Chondrocyte (in vitro differentiated cells): Measurements from ENCODE around the gene OSBPL6. TPM values are rescaled to one million over a fixed set of nuclear protein-coding genes. Genes with fewer than 3 reads are reported as not detected.
"Not testable (repeated sequence)": the region's sequence is repeated elsewhere in the genome, so short reads cannot be mapped to it uniquely, and the experiment has no call there.

Experiments used
- DNase-seq: peaks from one replicate; pipeline ENCODE4 v3.0.0; 2021; ENCODE audit warnings: mixed read lengths, low spot score
- H3K27ac Mint-ChIP-seq: one replicate; pipeline ENCODE4 v1.8.0; 2021; ENCODE audit warnings: mild to moderate bottlenecking, moderate library complexity, mixed read lengths; ENCODE audit not compliant: unreplicated experiment
- H3K27me3 Mint-ChIP-seq: 2 replicates; pipeline ENCODE4 v1.8.0; 2021; ENCODE audit warnings: low read depth, mixed read lengths
- H3K36me3 Mint-ChIP-seq: 2 replicates; pipeline ENCODE4 v1.8.0; 2021; ENCODE audit warnings: low read depth, mixed read lengths
- H3K4me1 Mint-ChIP-seq: 2 replicates; pipeline ENCODE4 v1.8.0; 2021; ENCODE audit warnings: low read depth, mild to moderate bottlenecking, mixed read lengths
- H3K4me3 Mint-ChIP-seq: one replicate; pipeline ENCODE4 v1.8.0; 2021; ENCODE audit warnings: mild to moderate bottlenecking, moderate library complexity, mixed read lengths; ENCODE audit not compliant: unreplicated experiment
- H3K9me3 Mint-ChIP-seq: 2 replicates; pipeline ENCODE4 v1.8.0; 2021; ENCODE audit warnings: low read depth, mixed read lengths
- total RNA-seq: library from RNA; stranded (reverse); gene quantifications from 3 replicates; pipeline ENCODE4 v1.2.1, GENCODE V29; 2021
- TF ChIP-seq, protein P1 (sequence below): fragments of 200-600 bp; sonication (generic); IDR thresholded peaks from 2 replicates; pipeline ENCODE4 v1.5.0; 2021; ENCODE audit warnings: antibody characterized with exemption, mild to moderate bottlenecking, moderate library complexity

The OSBPL6 gene
- total RNA-seq, 1 donor from 2014 or later = 10.3 TPM

DNA sequence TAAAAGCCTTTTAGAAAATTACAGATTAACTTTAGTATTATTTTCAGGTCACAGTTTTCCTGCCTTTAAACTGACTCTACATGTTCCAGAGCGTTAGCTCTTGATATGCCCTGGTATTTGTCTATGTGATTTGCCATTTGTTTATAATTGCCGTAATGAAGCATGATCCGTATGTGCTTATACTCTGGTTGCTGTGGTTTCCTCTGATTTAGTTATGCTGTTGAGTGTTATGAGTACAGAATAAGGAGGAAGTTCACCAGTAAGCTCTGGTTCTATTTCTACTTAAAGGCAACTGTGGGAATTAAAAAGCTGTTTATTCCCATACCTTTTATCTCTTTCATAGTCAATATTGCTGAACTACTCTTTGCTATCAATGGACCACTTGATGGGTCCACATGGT lies 123.5 kb downstream of the OSBPL6 start:
- DNase-seq = no peak
- no peaks in the 10 kb centered on the region for H3K27me3 Mint-ChIP-seq
- no peak overlapping the region for H3K27ac Mint-ChIP-seq
- no peaks in the 10 kb centered on the region for H3K36me3 Mint-ChIP-seq
- H3K4me3 Mint-ChIP-seq = no peak overlapping the region
- TF ChIP-seq, protein P1, sequence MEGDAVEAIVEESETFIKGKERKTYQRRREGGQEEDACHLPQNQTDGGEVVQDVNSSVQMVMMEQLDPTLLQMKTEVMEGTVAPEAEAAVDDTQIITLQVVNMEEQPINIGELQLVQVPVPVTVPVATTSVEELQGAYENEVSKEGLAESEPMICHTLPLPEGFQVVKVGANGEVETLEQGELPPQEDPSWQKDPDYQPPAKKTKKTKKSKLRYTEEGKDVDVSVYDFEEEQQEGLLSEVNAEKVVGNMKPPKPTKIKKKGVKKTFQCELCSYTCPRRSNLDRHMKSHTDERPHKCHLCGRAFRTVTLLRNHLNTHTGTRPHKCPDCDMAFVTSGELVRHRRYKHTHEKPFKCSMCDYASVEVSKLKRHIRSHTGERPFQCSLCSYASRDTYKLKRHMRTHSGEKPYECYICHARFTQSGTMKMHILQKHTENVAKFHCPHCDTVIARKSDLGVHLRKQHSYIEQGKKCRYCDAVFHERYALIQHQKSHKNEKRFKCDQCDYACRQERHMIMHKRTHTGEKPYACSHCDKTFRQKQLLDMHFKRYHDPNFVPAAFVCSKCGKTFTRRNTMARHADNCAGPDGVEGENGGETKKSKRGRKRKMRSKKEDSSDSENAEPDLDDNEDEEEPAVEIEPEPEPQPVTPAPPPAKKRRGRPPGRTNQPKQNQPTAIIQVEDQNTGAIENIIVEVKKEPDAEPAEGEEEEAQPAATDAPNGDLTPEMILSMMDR = no peak
- no peaks in the 10 kb centered on the region for H3K9me3 Mint-ChIP-seq
- H3K4me1 Mint-ChIP-seq = no peaks in the 10 kb centered on the region

DNA sequence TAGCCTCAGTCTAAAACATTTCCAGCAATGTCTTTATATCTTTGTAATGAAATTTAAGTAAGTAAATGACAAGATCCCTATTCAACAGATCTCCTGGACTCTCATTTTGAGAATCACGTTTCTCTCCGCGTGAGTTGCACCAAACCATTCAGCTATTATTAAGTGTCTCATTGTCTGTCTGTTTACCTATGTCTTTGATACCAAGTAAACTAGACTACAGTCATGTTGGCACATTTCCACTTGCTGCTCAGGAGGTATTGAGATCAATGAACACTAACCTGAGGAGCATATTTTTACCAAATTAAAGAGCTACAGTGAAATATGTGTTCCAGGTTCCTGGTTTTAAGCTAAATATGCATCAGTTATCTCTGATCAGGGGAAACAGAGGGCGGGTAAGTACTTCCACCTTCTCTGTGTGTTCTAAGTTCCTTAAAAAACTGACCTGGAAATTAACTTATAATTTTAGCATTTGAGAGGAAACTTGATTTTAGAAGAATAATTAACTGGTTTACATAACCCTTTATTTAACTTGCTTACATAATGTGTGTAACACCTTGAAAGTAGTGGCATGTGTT lies 125.8 kb downstream of the OSBPL6 start:
- Mint-ChIP-seq H3K4me1 (peaks cover 9% of the 10 kb centered on the region), H3K36me3 (no peaks in the 10 kb centered on the region), H3K27me3 (no peaks in the 10 kb centered on the region), H3K9me3 (no peaks in the 10 kb centered on the region), H3K27ac (no peak overlapping the region), H3K4me3 (no peak overlapping the region)
- DNase-seq = no peak
- TF ChIP-seq, protein P1 = no peak

DNA sequence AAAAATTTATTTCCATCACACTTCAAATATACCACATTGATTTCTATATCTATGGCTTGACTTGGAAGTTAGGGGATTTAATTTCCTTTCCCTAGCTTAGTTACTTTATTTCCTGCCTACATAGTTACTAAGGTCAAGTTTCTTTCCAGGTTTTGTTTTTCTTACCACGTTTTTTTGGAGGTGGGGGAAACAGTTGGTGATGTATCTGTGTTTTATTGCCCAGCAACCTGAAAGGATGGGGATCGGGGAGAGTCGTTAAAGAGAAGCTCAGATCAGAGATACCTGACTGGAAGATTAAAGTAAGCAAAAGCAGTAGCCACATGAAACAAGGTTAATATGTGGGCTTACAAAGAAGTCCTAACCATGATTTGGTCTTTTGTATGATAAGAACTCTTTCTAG lies 127.8 kb downstream of the OSBPL6 start:
- no peak for DNase-seq
- Mint-ChIP-seq H3K36me3 (no peaks in the 10 kb centered on the region), H3K4me1 (peaks cover 16% of the 10 kb centered on the region), H3K4me3 (no peak overlapping the region), H3K27me3 (no peaks in the 10 kb centered on the region), H3K9me3 (no peaks in the 10 kb centered on the region), H3K27ac (no peak overlapping the region)
- TF ChIP-seq, protein P1 = no peak

DNA sequence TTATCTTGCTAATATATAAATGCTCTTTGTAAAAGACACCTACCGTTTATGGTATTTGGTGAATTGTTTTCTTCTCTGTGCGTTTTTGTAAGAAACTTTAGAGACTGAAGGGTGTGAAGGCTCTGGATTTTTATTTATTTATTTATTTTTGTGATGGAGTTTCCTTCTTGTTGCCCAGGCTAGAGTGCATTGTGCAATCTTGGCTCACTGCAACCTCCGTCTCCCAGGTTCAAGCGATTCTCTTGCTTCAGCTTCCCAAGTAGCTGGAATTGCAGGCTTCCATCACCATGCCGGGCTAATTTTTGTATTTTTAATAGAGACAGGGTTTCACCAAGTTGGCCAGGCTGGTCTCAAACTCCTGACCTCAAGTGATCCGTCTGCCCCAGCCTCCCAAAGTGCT lies 129.0 kb downstream of the OSBPL6 start:
- peaks cover 29% of the 10 kb centered on the region for H3K4me1 Mint-ChIP-seq
- H3K36me3 Mint-ChIP-seq, DNase-seq, H3K4me3 Mint-ChIP-seq, H3K9me3 Mint-ChIP-seq, H3K27ac Mint-ChIP-seq, H3K27me3 Mint-ChIP-seq: not testable (repeated sequence)

DNA sequence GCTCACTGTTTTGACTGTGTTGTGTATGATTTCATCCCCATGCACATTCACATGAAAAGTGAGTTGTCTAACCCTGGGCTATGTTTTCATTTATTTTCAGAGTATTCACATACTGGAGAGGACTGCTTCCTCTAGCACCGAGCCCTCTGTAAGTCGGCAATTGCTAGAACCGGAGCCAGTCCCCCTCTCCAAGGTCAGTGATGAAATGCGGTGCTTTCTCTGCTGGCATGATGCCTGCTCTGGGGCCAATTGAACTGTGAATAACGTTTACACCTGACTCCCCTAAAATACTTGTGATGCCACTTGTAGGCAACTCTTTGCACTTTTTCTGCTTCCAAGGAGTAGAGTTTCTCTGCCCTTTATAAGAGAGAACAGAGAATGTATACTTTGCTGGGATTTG lies 129.8 kb downstream of the OSBPL6 start:
- peaks cover 32% of the 10 kb centered on the region for H3K4me1 Mint-ChIP-seq
- no peak overlapping the region for H3K4me3 Mint-ChIP-seq
- no peaks in the 10 kb centered on the region for H3K27me3 Mint-ChIP-seq

DNA sequence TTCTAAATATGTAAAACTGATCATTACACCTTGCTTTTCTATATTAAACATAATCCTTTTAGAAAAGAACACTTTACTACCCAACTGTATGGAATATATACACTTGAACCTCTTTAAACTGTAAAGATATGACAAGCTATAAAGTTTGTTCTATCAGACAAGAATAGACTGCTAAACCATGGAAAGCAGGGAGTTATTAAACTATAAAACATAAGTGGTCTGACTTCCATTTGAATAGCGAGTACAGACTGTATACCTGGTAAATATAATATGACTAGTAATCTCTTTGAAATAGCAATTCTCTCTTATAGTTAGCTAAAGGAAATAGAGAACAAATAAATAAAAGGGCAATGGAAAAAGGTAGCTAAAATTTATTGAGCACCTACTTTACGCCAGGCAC lies 131.0 kb downstream of the OSBPL6 start:
- no peak for DNase-seq
- Mint-ChIP-seq H3K27me3 (no peaks in the 10 kb centered on the region), H3K4me1 (peaks cover 32% of the 10 kb centered on the region), H3K36me3 (no peaks in the 10 kb centered on the region), H3K9me3 (no peaks in the 10 kb centered on the region), H3K27ac (no peak overlapping the region), H3K4me3 (no peak overlapping the region)
- TF ChIP-seq, protein P1 = no peak

More for the DNA sequence above, 129.8 kb downstream of the OSBPL6 start:
- no peak for DNase-seq
- Mint-ChIP-seq H3K27ac (peak overlapping the region; percentile 14), H3K9me3 (no peaks in the 10 kb centered on the region), H3K36me3 (no peaks in the 10 kb centered on the region)
- TF ChIP-seq, protein P1 = no peak
